OCI-LY3 (cell line): Measurements from ENCODE around the gene DNAJB8.

Source experiments
- EZH2phosphoT487 ChIP-seq: fragments of 200-600 bp; shearing (Covaris generic); IDR thresholded peaks from 2 replicates; pipeline ENCODE4 v1.6.1; 2018; ENCODE audit warnings: antibody characterized with exemption, mixed run types, low read depth
- TF ChIP-seq, protein P1 (sequence below): fragments of 200-600, 300-600 bp; sonication (generic); IDR thresholded peaks from 2 replicates; pipeline ENCODE4 v1.5.1; 2014; ENCODE audit warnings: antibody characterized with exemption, low read length, low read depth

DNA sequence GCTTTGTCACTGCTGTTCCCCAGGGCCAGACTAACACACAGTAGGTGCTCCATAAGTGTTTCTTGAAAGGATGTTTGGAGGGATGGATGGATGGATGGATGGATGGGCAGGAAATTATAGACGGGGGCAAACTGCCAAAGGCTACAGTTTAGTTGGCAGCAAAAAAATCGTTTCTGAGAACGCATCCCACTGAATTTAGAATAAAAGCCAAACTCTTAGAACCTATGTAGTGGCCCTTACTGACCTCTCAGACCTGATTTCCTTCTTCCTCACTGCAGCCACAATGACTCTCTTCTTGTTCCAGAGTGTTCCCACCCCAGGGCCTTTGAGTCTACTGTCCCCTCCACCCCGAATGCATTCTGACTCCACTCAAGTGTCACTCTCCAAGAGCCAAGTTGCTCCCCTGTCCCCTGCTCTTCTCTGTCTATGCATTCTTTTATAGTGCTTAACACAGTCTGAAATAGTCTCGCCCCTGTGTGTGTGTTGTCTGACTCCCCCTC, 31.5 kb upstream of the DNAJB8 start:
- TF ChIP-seq, protein P1, sequence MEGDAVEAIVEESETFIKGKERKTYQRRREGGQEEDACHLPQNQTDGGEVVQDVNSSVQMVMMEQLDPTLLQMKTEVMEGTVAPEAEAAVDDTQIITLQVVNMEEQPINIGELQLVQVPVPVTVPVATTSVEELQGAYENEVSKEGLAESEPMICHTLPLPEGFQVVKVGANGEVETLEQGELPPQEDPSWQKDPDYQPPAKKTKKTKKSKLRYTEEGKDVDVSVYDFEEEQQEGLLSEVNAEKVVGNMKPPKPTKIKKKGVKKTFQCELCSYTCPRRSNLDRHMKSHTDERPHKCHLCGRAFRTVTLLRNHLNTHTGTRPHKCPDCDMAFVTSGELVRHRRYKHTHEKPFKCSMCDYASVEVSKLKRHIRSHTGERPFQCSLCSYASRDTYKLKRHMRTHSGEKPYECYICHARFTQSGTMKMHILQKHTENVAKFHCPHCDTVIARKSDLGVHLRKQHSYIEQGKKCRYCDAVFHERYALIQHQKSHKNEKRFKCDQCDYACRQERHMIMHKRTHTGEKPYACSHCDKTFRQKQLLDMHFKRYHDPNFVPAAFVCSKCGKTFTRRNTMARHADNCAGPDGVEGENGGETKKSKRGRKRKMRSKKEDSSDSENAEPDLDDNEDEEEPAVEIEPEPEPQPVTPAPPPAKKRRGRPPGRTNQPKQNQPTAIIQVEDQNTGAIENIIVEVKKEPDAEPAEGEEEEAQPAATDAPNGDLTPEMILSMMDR, result no peak
- no peak for TF ChIP-seq EZH2phosphoT487
